ENCODE data around the gene RPL27.

GRCh38 chr17:43025290-43025657, 27.1 kb downstream of the RPL27 start:
- no peak for TF ChIP-seq CTCF (IDR thresholded peaks at IDR 0.05)
- TF ChIP-seq POLR2AphosphoS5 (IDR thresholded peaks at IDR 0.05) = no peak
- TF ChIP-seq POLR2A (IDR thresholded peaks at IDR 0.05) = no peak
- no peak for TF ChIP-seq EP300 (IDR thresholded peaks at IDR 0.05; ENCODE audit: low read depth)
